GM12878 (cell line): Measurements from ENCODE around the gene PARN. TPM values are rescaled to one million over a fixed set of nuclear protein-coding genes. Genes with fewer than 3 reads are reported as not detected.

Experiments used
- ATAC-seq: fragments of 200-7000 bp; cut with Tn5 transposase; 3 replicates; pipeline ENCODE4 v1.9.1; 2020; ENCODE audit warnings: mild to moderate bottlenecking, moderate library complexity
- BruUV-seq: library from RNA; stranded (reverse); fragments of 400-500 nt; replicated peaks from 2 replicates; lab custom pipeline; 2021; lab: Mats Ljungman, UMichigan
- CTCF ChIA-PET: fragments of 300-600 bp; sonication (Branson Sonifier 250); formaldehyde crosslinking; extraction: SDS; loops from one replicate; lab custom pipeline; 2021; ENCODE audit warnings: inconsistent platforms; lab: Yijun Ruan, JAX
- POLR2A ChIA-PET: fragments of 350-600 bp; formaldehyde crosslinking; extraction: SDS; loops from one replicate; lab custom pipeline; 2021; ENCODE audit warnings: inconsistent platforms; lab: Charles Lee
- RAD21 ChIA-PET: fragments of 300-600 bp; sonication (Branson Sonifier 250); formaldehyde crosslinking; loops from one replicate; lab custom pipeline; 2023; ENCODE audit warnings: antibody characterized with exemption; ENCODE audit not compliant: unreplicated experiment; lab: Charles Lee
- SMC1A ChIA-PET: fragments of 300-600 bp; sonication (Branson Sonifier 250); formaldehyde crosslinking; loops from one replicate; lab custom pipeline; 2023; ENCODE audit not compliant: unreplicated experiment, uncharacterized antibody; lab: Charles Lee
- DNase-seq: peaks from one replicate; pipeline ENCODE4 v3.0.0-alpha.2; 2011; ENCODE audit warnings: low read depth, low spot score
- FAIRE-seq: peaks from 3 replicates; lab custom pipeline; 2011; peaks lifted over from hg19 to GRCh38; lab: Jason Lieb, UNC
- H2AFZ ChIP-seq: 2 replicates; pipeline ENCODE4 v1.6.0; 2011; ENCODE audit warnings: low read depth, low read length, control low read depth; ENCODE audit not compliant: control insufficient read depth
- H3K27ac ChIP-seq: 2 replicates; pipeline ENCODE4 v1.5.1; 2011; ENCODE audit warnings: control low read depth; ENCODE audit not compliant: control insufficient read depth, insufficient read depth
- H3K27me3 ChIP-seq, 2 experiments: replicated peaks in 1 of 2; 2 replicates each; pipeline versions ENCODE4 v1.6.0 to v1.6.1; 2011; ENCODE audit warnings: low read length in 1 of 2; ENCODE audit not compliant: control insufficient read depth in 2 of 2, insufficient read depth in 2 of 2
- H3K36me3 ChIP-seq, 2 experiments: 2 replicates each; pipeline ENCODE4 v1.5.1; 2011; ENCODE audit warnings: low read length in 1 of 2; ENCODE audit not compliant: control insufficient read depth in 2 of 2, insufficient read depth in 2 of 2
- H3K4me1 ChIP-seq: 2 replicates; pipeline ENCODE4 v1.6.1; 2011; ENCODE audit warnings: mild to moderate bottlenecking, low read length, moderate library complexity, mixed read lengths; ENCODE audit not compliant: control insufficient read depth, insufficient read depth
- H3K4me2 ChIP-seq: 2 replicates; pipeline ENCODE4 v1.6.0; 2011; ENCODE audit warnings: control low read depth; ENCODE audit not compliant: control insufficient read depth, insufficient read depth
- H3K4me3 ChIP-seq: fragments of 200-600 bp; sonication (generic); 2 replicates; pipeline ENCODE4 v1.5.1; 2016
- H3K79me2 ChIP-seq: 2 replicates; pipeline ENCODE4 v1.6.0; 2011; ENCODE audit warnings: low read length; ENCODE audit not compliant: control insufficient read depth, insufficient read depth
- H3K9ac ChIP-seq: 2 replicates; pipeline ENCODE4 v1.8.0; 2011; ENCODE audit warnings: low read length, control low read depth, mixed read lengths; ENCODE audit not compliant: control insufficient read depth, insufficient read depth
- H3K9me3 ChIP-seq: replicated peaks from 3 replicates; pipeline ENCODE4 v1.5.1; 2011; ENCODE audit warnings: mild to moderate bottlenecking, low read length; ENCODE audit not compliant: control insufficient read depth, insufficient read depth
- H4K20me1 ChIP-seq: 2 replicates; pipeline ENCODE4 v1.6.0; 2011; ENCODE audit not compliant: control insufficient read depth, insufficient read depth
- CBX3 ChIP-seq: fragments of 200-600 bp; sonication (generic); IDR thresholded peaks from 2 replicates; pipeline ENCODE4 v1.6.1; 2016; ENCODE audit warnings: low read depth, borderline replicate concordance
- EZH2 ChIP-seq: IDR thresholded peaks from 2 replicates; pipeline ENCODE4 v1.6.1; 2012; ENCODE audit warnings: low read depth, mild to moderate bottlenecking, control low read depth, inconsistent platforms, low read length, borderline replicate concordance; ENCODE audit not compliant: control insufficient read depth
- IKZF1 ChIP-seq: fragments of 450-650 bp; conservative IDR thresholded peaks from 2 replicates; pipeline ENCODE4 v1.6.1; 2017; ENCODE audit warnings: antibody characterized with exemption, mild to moderate bottlenecking
- NR2C1 ChIP-seq: fragments of 450-650 bp; IDR thresholded peaks from 2 replicates; pipeline ENCODE4 v1.6.1; 2017; ENCODE audit warnings: antibody characterized with exemption, mild to moderate bottlenecking, moderate library complexity
- PAX8 ChIP-seq: fragments of 450-650 bp; IDR thresholded peaks from 2 replicates; pipeline ENCODE4 v1.6.1; 2017; ENCODE audit warnings: mild to moderate bottlenecking, moderate library complexity
- SMC3 ChIP-seq: IDR thresholded peaks from 2 replicates; pipeline ENCODE4 v1.6.1; 2011; ENCODE audit warnings: low read length, improper control_type of control experiment, borderline replicate concordance
- SRF ChIP-seq, 2 experiments: IDR thresholded peaks; 2 replicates each; pipeline ENCODE4 v1.6.1; 2011; ENCODE audit warnings: low read depth in 2 of 2, low read length in 2 of 2, mild to moderate bottlenecking in 1 of 2, moderate library complexity in 1 of 2
- STAT3 ChIP-seq: IDR thresholded peaks from 2 replicates; pipeline ENCODE4 v1.6.1; 2011; ENCODE audit warnings: low read depth, low read length, improper control_type of control experiment
- ZBED1 ChIP-seq: IDR thresholded peaks from 2 replicates; pipeline ENCODE4 v1.6.1; 2016; ENCODE audit warnings: borderline replicate concordance
- WGBS: methylation state at CpG from one replicate; pipeline ENCODE4 v1.1.6; 2016; ENCODE audit warnings: low lambda C conversion rate; ENCODE audit not compliant: insufficient replicate concordance, insufficient coverage; ENCODE audit errors: missing lambda C conversion rate; 5-methylcytosine and 5-hydroxymethylcytosine counted together
- in situ Hi-C: fragments of 300-500 bp; cut with MboI; formaldehyde crosslinking; loops from 9 replicates; pipeline ENCODE4 v1.14.3; 2018; ENCODE audit warnings: mixed read lengths
- intact Hi-C: fragments of 100-400 bp; cut with micrococcal nuclease; formaldehyde crosslinking; loops from one replicate; pipeline ENCODE4 v1.14.2; 2022; ENCODE audit not compliant: unreplicated experiment
- polyA plus RNA-seq, 11 experiments: library from polyadenylated mRNA; depleted of rRNA in 4 of 11; unstranded in 6 of 11; stranded (reverse) in 5 of 11; fragments of >200 nt; fragmentation: Nextera tagmentation in 4 of 11; fragmentation: Illumina TruSeq in 1 of 11; extraction: Ambion mirVana in 4 of 11; extraction: Trizol in 1 of 11; gene quantifications; 1 replicate in 1 of 11; 2 replicates in 10 of 11; pipeline versions ENCODE4 v1.2.1 to v1.2.3, GENCODE V29; 2011 to 2016; ENCODE audit warnings: inconsistent platforms in 2 of 11, missing spikeins in 2 of 11, low read depth in 1 of 11
- total RNA-seq, 4 experiments: library from RNA; depleted of rRNA in 3 of 4; stranded (reverse); fragments of >200 nt in 3 of 4; fragmentation: Illumina TruSeq in 1 of 4; extraction: Trizol in 1 of 4; gene quantifications; 2 replicates each; pipeline versions ENCODE4 v1.2.1 to v1.2.3, GENCODE V29; 2013 to 2021
- TF ChIP-seq, protein P1 (sequence below): IDR thresholded peaks from 2 replicates; pipeline ENCODE4 v1.6.1; 2012; ENCODE audit warnings: low read depth, low read length, improper control_type of control experiment

PARN gene
- total and polyA plus RNA-seq, 10 of the 15 experiments (the other 5 are each of a cell fraction or from before 2014, with no cell fraction given): 15.6 to 77.3 (median 47.7) TPM

DNA sequence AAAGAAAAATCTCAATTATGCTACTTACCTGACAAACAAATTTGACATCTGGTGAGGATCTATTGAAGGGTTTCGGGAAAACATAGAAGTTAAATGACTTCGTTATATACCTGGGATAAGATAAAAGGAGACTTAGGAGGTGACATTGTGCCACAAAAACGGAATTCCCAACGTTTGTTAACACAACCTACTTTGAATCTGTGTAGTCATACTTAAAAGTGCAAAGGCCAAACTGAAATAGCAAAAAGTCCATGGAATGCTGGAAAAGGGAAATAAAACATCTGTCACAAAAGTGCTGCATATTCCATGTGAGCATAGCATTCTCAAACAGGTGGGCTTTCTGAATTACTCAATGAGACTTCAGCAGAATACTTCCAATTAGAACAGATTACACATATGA, 3.0 kb downstream of the PARN start (continued):
- no peak for TF ChIP-seq CBX3
- TF ChIP-seq, protein P1, sequence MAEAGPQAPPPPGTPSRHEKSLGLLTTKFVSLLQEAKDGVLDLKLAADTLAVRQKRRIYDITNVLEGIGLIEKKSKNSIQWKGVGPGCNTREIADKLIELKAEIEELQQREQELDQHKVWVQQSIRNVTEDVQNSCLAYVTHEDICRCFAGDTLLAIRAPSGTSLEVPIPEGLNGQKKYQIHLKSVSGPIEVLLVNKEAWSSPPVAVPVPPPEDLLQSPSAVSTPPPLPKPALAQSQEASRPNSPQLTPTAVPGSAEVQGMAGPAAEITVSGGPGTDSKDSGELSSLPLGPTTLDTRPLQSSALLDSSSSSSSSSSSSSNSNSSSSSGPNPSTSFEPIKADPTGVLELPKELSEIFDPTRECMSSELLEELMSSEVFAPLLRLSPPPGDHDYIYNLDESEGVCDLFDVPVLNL: no peak
- TF ChIP-seq STAT3: no peak

DNA sequence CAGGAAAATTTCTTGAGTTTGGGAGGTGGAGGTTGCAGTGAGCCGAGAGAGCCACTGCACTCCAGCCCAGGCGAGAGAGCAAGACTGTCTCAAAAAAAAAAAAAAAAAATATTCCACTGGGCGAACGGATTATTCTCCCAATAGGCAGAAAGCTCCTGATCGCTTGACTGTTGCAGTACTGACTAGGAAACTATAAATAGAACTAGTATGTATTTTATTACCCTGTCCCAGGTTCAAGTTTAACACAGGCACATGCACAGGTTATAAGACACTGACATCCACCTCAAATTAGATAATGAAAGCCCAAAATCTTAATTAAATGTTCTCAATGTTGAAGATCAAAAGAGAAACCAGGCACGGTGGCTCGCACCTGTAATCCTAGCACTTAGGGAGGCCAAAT, 11.5 kb downstream of the PARN start:
- no peak overlapping the region for H3K4me3 ChIP-seq
- no peak for ATAC-seq
- no peaks in the 10 kb centered on the region; the same call in 1 of the 2 replicates for H3K79me2 ChIP-seq
- no peaks in the 10 kb centered on the region for H3K9me3 ChIP-seq
- TF ChIP-seq SMC3 (no peak), EZH2 (no peak), IKZF1 (no peak), ZBED1 (no peak), SRF (IDR thresholded peaks at IDR 0.05; ENCODE audit: low read depth in 2 of 2, low read length in 2 of 2) (no peak), PAX8 (no peak), NR2C1 (no peak)
- intact Hi-C loops (no loop called here), in situ Hi-C loops (no loop called here)
- no peak overlapping the region for H3K27ac ChIP-seq
- no peaks in the 10 kb centered on the region for H3K27me3 ChIP-seq
- ChIA-PET SMC1A (no interaction called here), POLR2A (interaction anchor here (0.7 kb wide), 1 partner anchor 9 kb away, joined by 6 read pairs; no protein-coding TSS in a partner anchor), CTCF (interaction anchor here (0.7 to 1.0 kb wide), 2 partner anchors 11 to 25 kb away, joined by 3 read pairs; no protein-coding TSS in a partner anchor), RAD21 (no interaction called here)
- H3K4me2 ChIP-seq: no peak overlapping the region
- no peaks in the 10 kb centered on the region for H3K4me1 ChIP-seq
- no peak overlapping the region for H3K9ac ChIP-seq
- no TSS peak for BruUV-seq
- no peak for FAIRE-seq
- WGBS: 95% methylated on average over 7 of the region's 7 CpGs
- no peak for DNase-seq
- no peaks in the 10 kb centered on the region for H4K20me1 ChIP-seq
- H2AFZ ChIP-seq: no peak overlapping the region
- peaks cover 4 to 19% of the 10 kb centered on the region in 2 experiments; a peak in 2 of 4 replicates for H3K36me3 ChIP-seq
